ENCODE data around the gene MRPL22.

MRPL22 gene

GRCh38 chr5:155017610-155018009 lies 76.7 kb downstream of the MRPL22 start:
- no peaks in the 10 kb centered on the region for H3K4me1 ChIP-seq (ENCODE audit: control insufficient read depth, insufficient read depth, low read length)
- no peaks in the 10 kb centered on the region for H3K36me3 ChIP-seq (ENCODE audit: control insufficient read depth in 2 of 2, insufficient read depth in 2 of 2, low read length in 2 of 2)

More at GRCh38 chr5:155017610-155018009, 76.7 kb downstream of the MRPL22 start:
- H3K9ac ChIP-seq (ENCODE audit: low read length in 2 of 2): no peak overlapping the region
- H3K9me3 ChIP-seq (ENCODE audit: control insufficient read depth in 2 of 2, low read length in 2 of 2): no peaks in the 10 kb centered on the region
- no peak overlapping the region for H3K4me3 ChIP-seq (ENCODE audit: low read length in 2 of 2)
- no peaks in the 10 kb centered on the region for H3K27me3 ChIP-seq (ENCODE audit: control insufficient read depth in 1 of 2, insufficient read depth in 2 of 2, low read length in 2 of 2)
- no peak overlapping the region for H3K27ac ChIP-seq (ENCODE audit: low read length)
